Activated naive CD8-positive, alpha-beta T cell treated with anti-CD3 and anti-CD28 coated beads, Interleukin-2, amount 50 U/mL, for 24 hours (primary cell): ENCODE results near the gene MAP4K4.

Source experiments
- ATAC-seq: fragments of 150-1000 bp; cut with Tn5 transposase; one replicate; pipeline ENCODE4 v1.10.0; 2021
- DNase-seq: peaks from one replicate; pipeline ENCODE4 v3.0.0; 2021
- H3K27ac Mint-ChIP-seq: one replicate; pipeline ENCODE4 v1.8.0; 2021; ENCODE audit warnings: mild to moderate bottlenecking, mixed read lengths
- H3K27me3 Mint-ChIP-seq: one replicate; pipeline ENCODE4 v1.8.0; 2021; ENCODE audit warnings: mixed read lengths
- H3K36me3 Mint-ChIP-seq: one replicate; pipeline ENCODE4 v1.8.0; 2021; ENCODE audit warnings: low read depth, mixed read lengths
- H3K4me1 Mint-ChIP-seq: one replicate; pipeline ENCODE4 v1.8.0; 2021; ENCODE audit warnings: mixed read lengths
- H3K4me3 Mint-ChIP-seq: one replicate; pipeline ENCODE4 v1.8.0; 2021; ENCODE audit warnings: mild to moderate bottlenecking, moderate library complexity, mixed read lengths
- H3K9me3 Mint-ChIP-seq: one replicate; pipeline ENCODE4 v1.8.0; 2021; ENCODE audit warnings: mixed read lengths

MAP4K4 gene

GRCh38 chr2:101873543-101873942 lies 176.0 kb downstream of the MAP4K4 start:
- Mint-ChIP-seq H3K27ac (no peak overlapping the region), H3K9me3 (no peaks in the 10 kb centered on the region), H3K27me3 (no peaks in the 10 kb centered on the region), H3K36me3 (peaks cover 11% of the 10 kb centered on the region), H3K4me1 (no peaks in the 10 kb centered on the region), H3K4me3 (no peak overlapping the region)
- DNase-seq (no peak), ATAC-seq (no peak)

DNA sequence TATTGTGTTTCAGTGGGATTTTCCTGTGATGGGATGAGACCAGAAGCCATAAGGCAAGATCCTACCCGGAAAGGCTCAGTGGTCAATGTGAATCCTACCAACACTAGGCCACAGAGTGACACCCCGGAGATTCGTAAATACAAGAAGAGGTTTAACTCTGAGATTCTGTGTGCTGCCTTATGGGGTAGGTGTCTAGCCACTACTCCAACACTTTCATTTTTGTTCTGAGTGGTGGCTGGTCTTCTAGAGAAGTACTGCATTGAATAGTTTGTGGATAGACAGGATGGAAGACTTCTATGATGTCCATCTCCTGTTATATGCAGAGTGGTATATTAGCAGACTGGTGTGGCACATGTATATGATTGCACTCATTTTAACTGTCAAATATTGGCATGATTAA lies 176.6 kb downstream of the MAP4K4 start:
- Mint-ChIP-seq H3K36me3 (peaks cover 9% of the 10 kb centered on the region), H3K27me3 (no peaks in the 10 kb centered on the region)
- no peak for ATAC-seq

DNA sequence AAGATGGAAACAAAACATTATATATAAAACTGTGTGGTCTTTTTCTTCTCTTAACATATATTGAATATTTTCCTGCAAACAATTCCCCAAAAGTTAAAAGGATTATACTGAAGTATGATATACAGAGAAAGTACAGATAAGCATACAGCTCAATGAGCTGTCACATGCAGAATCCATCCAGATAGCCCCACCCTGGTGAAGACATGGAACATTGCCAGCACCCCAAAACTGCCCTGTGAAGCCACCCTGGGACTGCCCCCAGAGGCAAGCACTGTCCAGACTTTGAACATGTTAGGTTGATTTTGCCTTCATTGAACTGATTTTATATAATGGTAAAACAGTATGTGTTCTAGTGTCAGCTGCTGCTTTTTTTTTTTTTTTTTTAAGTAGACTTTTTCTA lies 182.0 kb downstream of the MAP4K4 start:
- no peak overlapping the region for H3K27ac Mint-ChIP-seq
- H3K4me3 Mint-ChIP-seq = no peak overlapping the region
- H3K4me1 Mint-ChIP-seq = peaks cover 6% of the 10 kb centered on the region
- DNase-seq (no peak), ATAC-seq (no peak)
- H3K36me3 Mint-ChIP-seq = peaks cover 8% of the 10 kb centered on the region
- no peaks in the 10 kb centered on the region for H3K27me3 Mint-ChIP-seq
- H3K9me3 Mint-ChIP-seq = no peaks in the 10 kb centered on the region

More for the DNA sequence above, 176.6 kb downstream of the MAP4K4 start:
- DNase-seq = no peak
- no peaks in the 10 kb centered on the region for H3K9me3 Mint-ChIP-seq
- H3K4me3 Mint-ChIP-seq = no peak overlapping the region
- no peaks in the 10 kb centered on the region for H3K4me1 Mint-ChIP-seq
- H3K27ac Mint-ChIP-seq = no peak overlapping the region

DNA sequence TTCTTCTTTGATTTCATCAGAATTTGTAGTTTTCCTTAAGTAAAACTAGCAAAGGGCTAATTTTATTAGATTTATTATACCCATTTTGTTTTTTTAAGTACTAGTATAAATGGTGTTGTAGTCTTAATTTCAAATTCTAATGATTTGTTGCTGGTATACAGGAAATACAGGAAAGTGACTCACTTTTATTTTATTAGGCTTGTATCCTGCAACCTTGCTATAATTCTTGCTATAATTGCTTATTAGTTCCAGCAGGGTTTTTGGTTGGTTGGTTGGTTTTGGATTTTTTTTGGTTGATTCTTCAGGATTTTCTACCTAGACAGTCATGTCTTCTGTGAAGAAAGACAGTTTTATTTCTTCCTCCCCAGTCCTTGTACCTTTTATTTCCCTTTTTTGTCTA lies 183.6 kb downstream of the MAP4K4 start:
- peaks cover 14% of the 10 kb centered on the region for H3K36me3 Mint-ChIP-seq
- no peaks in the 10 kb centered on the region for H3K9me3 Mint-ChIP-seq
- H3K4me1 Mint-ChIP-seq = peaks cover 12% of the 10 kb centered on the region
- no peak for DNase-seq
- H3K27ac Mint-ChIP-seq = no peak overlapping the region
- no peak overlapping the region for H3K4me3 Mint-ChIP-seq
- no peaks in the 10 kb centered on the region for H3K27me3 Mint-ChIP-seq
- no peak for ATAC-seq

DNA sequence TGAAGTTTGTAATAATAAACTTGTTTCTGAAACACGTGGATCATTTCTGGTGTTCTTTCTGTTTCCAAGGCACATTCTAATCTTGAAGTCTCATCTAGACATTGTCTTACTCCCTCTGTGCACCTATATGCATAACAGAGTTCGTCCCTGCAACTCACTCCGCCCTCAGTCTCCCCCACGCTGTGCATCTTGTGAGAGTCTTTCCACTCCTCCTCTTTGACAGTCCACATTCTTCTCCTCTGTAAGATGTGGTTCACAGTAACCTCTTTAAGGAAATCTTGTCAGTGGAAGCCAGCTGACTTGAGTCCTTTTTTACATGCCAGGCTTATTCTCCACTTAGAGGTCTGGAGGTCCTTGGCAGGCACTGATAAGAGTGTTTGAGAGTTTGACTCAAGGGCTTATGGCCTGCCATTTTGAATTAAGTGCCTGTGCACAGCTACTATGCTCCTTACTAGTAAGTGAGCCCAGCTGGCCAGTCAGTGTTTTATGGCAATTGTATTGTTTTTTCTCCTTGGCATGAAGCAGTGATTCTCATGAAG lies 185.3 kb downstream of the MAP4K4 start:
- no peak overlapping the region for H3K4me3 Mint-ChIP-seq
- DNase-seq (no peak), ATAC-seq (no peak)
- peaks cover 22% of the 10 kb centered on the region for H3K36me3 Mint-ChIP-seq
- no peaks in the 10 kb centered on the region for H3K9me3 Mint-ChIP-seq
- no peaks in the 10 kb centered on the region for H3K27me3 Mint-ChIP-seq
- H3K27ac Mint-ChIP-seq = no peak overlapping the region
- peaks cover 12% of the 10 kb centered on the region for H3K4me1 Mint-ChIP-seq

DNA sequence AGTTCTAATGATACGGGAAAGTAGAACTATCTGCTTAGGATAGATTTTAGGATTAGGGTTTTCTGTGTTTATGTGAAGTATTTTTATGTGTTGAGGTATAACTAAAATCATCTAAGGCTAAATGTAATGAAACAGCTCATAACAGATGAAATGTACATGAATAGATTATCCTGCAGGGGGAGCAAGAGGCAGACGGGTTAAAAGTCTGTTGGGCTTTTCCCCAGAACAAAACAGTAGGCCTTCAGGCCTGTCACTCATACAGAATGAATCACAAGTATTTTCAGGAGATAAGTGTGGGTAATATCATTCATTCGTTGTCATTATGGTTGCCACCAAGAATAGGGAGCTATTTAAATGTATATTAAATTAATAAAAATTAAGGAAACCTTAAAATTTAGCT lies 186.4 kb downstream of the MAP4K4 start:
- H3K27me3 Mint-ChIP-seq = no peaks in the 10 kb centered on the region
- ATAC-seq (peak; percentile 80), DNase-seq (peak; percentile 28)
- H3K4me1 Mint-ChIP-seq = peaks cover 12% of the 10 kb centered on the region
- H3K27ac Mint-ChIP-seq = peak overlapping the region; percentile 11
- no peaks in the 10 kb centered on the region for H3K9me3 Mint-ChIP-seq
- peaks cover 22% of the 10 kb centered on the region for H3K36me3 Mint-ChIP-seq
- H3K4me3 Mint-ChIP-seq = no peak overlapping the region

GRCh38 chr2:101884423-101884822 lies 186.9 kb downstream of the MAP4K4 start:
- DNase-seq (no peak), ATAC-seq (no peak)
- Mint-ChIP-seq H3K27me3 (no peaks in the 10 kb centered on the region), H3K4me3 (no peak overlapping the region), H3K27ac (no peak overlapping the region), H3K4me1 (peaks cover 12% of the 10 kb centered on the region), H3K36me3 (peaks cover 19% of the 10 kb centered on the region), H3K9me3 (no peaks in the 10 kb centered on the region)

DNA sequence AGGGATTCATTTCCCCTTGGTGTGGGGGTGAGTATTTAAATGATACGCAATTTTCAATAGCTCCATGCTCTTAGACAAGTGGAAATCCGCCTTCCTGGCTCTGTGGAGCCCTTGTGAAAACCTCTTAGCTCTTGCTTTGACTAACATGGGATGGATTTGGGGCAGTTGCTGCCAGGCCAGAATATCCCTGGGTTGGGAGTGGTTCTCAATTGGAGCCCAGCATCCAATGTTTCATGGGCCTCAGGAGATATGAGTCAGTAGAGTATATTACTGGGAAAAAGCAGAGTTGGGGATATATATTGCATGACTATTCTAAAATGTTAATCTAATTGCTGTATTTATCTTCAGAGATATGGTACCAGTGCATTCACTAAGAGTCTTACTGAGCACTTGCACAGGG lies 189.8 kb downstream of the MAP4K4 start:
- no peak for DNase-seq
- Mint-ChIP-seq H3K36me3 (peaks cover 31% of the 10 kb centered on the region), H3K27me3 (no peaks in the 10 kb centered on the region), H3K4me1 (peaks cover 13% of the 10 kb centered on the region), H3K27ac (no peak overlapping the region), H3K9me3 (no peaks in the 10 kb centered on the region), H3K4me3 (no peak overlapping the region)
- no peak for ATAC-seq

GRCh38 chr2:101889460-101890098 lies 192.1 kb downstream of the MAP4K4 start:
- Mint-ChIP-seq H3K4me3 (no peak overlapping the region), H3K27ac (no peak overlapping the region)

DNA sequence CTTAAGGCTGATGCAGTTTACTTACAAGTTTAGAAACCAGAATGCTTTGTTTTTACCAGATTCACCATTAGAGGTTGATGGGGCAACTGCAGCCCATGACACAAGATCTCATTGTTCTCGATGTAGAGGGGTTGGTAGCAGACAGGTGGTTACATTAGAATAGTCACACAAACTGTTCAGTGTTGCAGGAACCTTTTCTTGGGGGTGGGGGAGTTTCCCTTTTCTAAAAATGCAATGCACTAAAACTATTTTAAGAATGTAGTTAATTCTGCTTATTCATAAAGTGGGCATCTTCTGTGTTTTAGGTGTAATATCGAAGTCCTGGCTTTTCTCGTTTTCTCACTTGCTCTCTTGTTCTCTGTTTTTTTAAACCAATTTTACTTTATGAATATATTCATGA lies 194.9 kb downstream of the MAP4K4 start:
- H3K27ac Mint-ChIP-seq = no peak overlapping the region
- peaks cover 25% of the 10 kb centered on the region for H3K36me3 Mint-ChIP-seq
- peaks cover 9% of the 10 kb centered on the region for H3K4me1 Mint-ChIP-seq
- DNase-seq (no peak), ATAC-seq (no peak)
- no peaks in the 10 kb centered on the region for H3K9me3 Mint-ChIP-seq
- H3K27me3 Mint-ChIP-seq = no peaks in the 10 kb centered on the region
- H3K4me3 Mint-ChIP-seq = no peak overlapping the region

More at GRCh38 chr2:101889460-101890098, 192.1 kb downstream of the MAP4K4 start:
- Mint-ChIP-seq H3K27me3 (no peaks in the 10 kb centered on the region), H3K36me3 (peaks cover 35% of the 10 kb centered on the region), H3K4me1 (peaks cover 14% of the 10 kb centered on the region), H3K9me3 (no peaks in the 10 kb centered on the region)
- ATAC-seq (no peak), DNase-seq (no peak)

GRCh38 chr2:101893681-101894381 lies 196.3 kb downstream of the MAP4K4 start:
- Mint-ChIP-seq H3K9me3 (no peaks in the 10 kb centered on the region), H3K27ac (no peak overlapping the region), H3K27me3 (no peaks in the 10 kb centered on the region), H3K4me1 (peaks cover 9% of the 10 kb centered on the region), H3K4me3 (no peak overlapping the region), H3K36me3 (peaks cover 19% of the 10 kb centered on the region)
- ATAC-seq (no peak), DNase-seq (no peak)

- peaks cover 16% of the 10 kb centered on the region for H3K36me3 Mint-ChIP-seq
- H3K4me1 Mint-ChIP-seq = peaks cover 12% of the 10 kb centered on the region
- no peak overlapping the region for H3K4me3 Mint-ChIP-seq
- no peak for ATAC-seq
- no peaks in the 10 kb centered on the region for H3K27me3 Mint-ChIP-seq
- no peak overlapping the region for H3K27ac Mint-ChIP-seq
- no peaks in the 10 kb centered on the region for H3K9me3 Mint-ChIP-seq
- no peak for DNase-seq
These were observed 197.5 kb downstream of the MAP4K4 start for GRCh38 chr2:101895039-101895438.

DNA sequence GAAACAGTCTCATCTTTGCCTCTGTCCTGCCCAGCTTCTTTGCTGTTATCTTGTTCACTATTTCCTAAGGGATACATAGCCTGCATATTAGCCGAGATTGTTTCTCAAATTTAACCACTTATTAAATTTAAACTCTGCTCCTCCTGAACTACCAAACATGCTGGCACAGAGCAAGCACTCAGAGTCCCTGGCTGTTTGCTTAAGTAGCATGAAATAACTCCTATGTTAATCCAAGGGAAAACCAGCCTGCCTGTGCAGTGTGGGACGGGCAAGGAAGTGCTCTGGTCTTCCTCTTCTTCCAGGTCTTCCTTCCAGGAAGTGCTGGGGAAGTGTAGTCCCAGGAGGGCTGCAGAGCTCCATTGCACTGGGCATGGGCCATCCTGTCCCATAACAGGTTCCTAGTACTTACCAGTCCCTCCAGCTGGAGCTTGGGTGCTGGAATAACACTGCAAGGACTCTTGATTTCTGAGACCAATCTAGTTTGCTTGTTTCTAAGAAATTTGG lies 198.4 kb downstream of the MAP4K4 start:
- DNase-seq (no peak), ATAC-seq (no peak)
- H3K27ac Mint-ChIP-seq = no peak overlapping the region
- no peaks in the 10 kb centered on the region for H3K27me3 Mint-ChIP-seq
- H3K4me1 Mint-ChIP-seq = peaks cover 20% of the 10 kb centered on the region
- H3K4me3 Mint-ChIP-seq = no peak overlapping the region
- H3K9me3 Mint-ChIP-seq = no peaks in the 10 kb centered on the region
- peaks cover 16% of the 10 kb centered on the region for H3K36me3 Mint-ChIP-seq

- DNase-seq (no peak), ATAC-seq (no peak)
- Mint-ChIP-seq H3K4me3 (no peak overlapping the region), H3K27me3 (no peaks in the 10 kb centered on the region), H3K27ac (no peak overlapping the region), H3K36me3 (peaks cover 7% of the 10 kb centered on the region), H3K4me1 (peaks cover 28% of the 10 kb centered on the region), H3K9me3 (no peaks in the 10 kb centered on the region)
These were observed 199.8 kb downstream of the MAP4K4 start for GRCh38 chr2:101897301-101897700.

DNA sequence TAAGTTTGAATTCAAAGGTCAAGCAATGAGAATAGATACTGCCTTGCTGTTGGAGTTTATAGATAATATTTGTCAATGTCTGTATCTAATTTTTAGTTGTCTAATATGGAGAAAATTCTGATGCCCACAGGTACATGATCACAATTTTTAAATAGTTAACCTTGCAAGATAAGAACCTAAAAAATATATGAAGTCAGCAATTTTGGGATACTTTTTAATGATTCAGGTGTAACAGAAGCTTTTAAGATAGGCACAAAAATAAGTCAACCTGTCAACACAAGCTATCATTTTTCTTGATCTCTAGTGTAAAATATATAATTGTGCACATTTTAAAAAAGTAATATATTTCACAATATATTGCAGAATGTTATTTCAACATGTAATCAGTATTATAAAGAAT lies 201.8 kb downstream of the MAP4K4 start:
- Mint-ChIP-seq H3K27ac (no peak overlapping the region), H3K9me3 (peaks cover 4% of the 10 kb centered on the region), H3K36me3 (no peaks in the 10 kb centered on the region), H3K4me3 (no peak overlapping the region), H3K4me1 (peaks cover 20% of the 10 kb centered on the region), H3K27me3 (peaks cover 1% of the 10 kb centered on the region)
- DNase-seq = no peak
- ATAC-seq = no peak
